ENCODE measurements around the gene GPD1.
A peak's percentile ranks its signal among the peaks of the same experiment; 100 is the strongest.

Gene GPD1

GRCh38 chr12:50101663-50102062, 2.1 kb upstream of the GPD1 start:
- peak; percentile 76 for DNase-seq (ENCODE audit: low spot score)

GRCh38 chr12:50102131-50102531, 1.7 kb upstream of the GPD1 start:
- DNase-seq (ENCODE audit: low spot score) = no peak

- no peak for DNase-seq (ENCODE audit: low spot score)
These were observed 1.0 kb upstream of the GPD1 start for GRCh38 chr12:50102646-50103309.

GRCh38 chr12:50103351-50103750, 457 bp upstream of the GPD1 start:
- DNase-seq (ENCODE audit: low spot score) = no peak

GRCh38 chr12:50104417-50105366, 884 bp downstream of the GPD1 start:
- DNase-seq (ENCODE audit: low spot score) = no peak

GRCh38 chr12:50105913-50106450, 2.2 kb downstream of the GPD1 start:
- no peak for DNase-seq (ENCODE audit: low spot score)

- no peak for DNase-seq (ENCODE audit: low spot score)
These were observed 3.1 kb downstream of the GPD1 start for GRCh38 chr12:50106907-50107306.

GRCh38 chr12:50107416-50108268, 3.8 kb downstream of the GPD1 start:
- no peak for DNase-seq (ENCODE audit: low spot score)

- no peak for DNase-seq (ENCODE audit: low spot score)
These were observed 5.5 kb downstream of the GPD1 start for GRCh38 chr12:50109319-50109718.

GRCh38 chr12:50110127-50110761, 6.4 kb downstream of the GPD1 start:
- DNase-seq (ENCODE audit: low spot score) = no peak

GRCh38 chr12:50110762-50111351, 7.0 kb downstream of the GPD1 start:
- peak; percentile 58 for DNase-seq (ENCODE audit: low spot score)

- DNase-seq (ENCODE audit: low spot score) = no peak
These were observed 7.5 kb downstream of the GPD1 start for GRCh38 chr12:50111395-50111692.

- DNase-seq (ENCODE audit: low spot score) = peak; percentile 97
These were observed 8.1 kb downstream of the GPD1 start, which contains the start of gene COX14 for GRCh38 chr12:50111693-50112455. TSS of gene COX14 (plus strand) at chr12:50112236. CDS start at chr12:50120044, 7,808 bp downstream.

GRCh38 chr12:50112456-50113218, 8.8 kb downstream of the GPD1 start:
- DNase-seq (ENCODE audit: low spot score) = no peak

GRCh38 chr12:50117057-50117622, 13.3 kb downstream of the GPD1 start:
- no peak for DNase-seq (ENCODE audit: low spot score)

- no peak for DNase-seq (ENCODE audit: low spot score)
These were observed 15.6 kb downstream of the GPD1 start for GRCh38 chr12:50119387-50119786.

GRCh38 chr12:50120521-50120920, 16.7 kb downstream of the GPD1 start:
- DNase-seq (ENCODE audit: low spot score) = no peak

GRCh38 chr12:50120953-50121352, 17.1 kb downstream of the GPD1 start:
- no peak for DNase-seq (ENCODE audit: low spot score)

- DNase-seq (ENCODE audit: low spot score) = no peak
These were observed 17.8 kb downstream of the GPD1 start for GRCh38 chr12:50121641-50122040.

Measured in iPS-NIHi11 (cell line).